ENCODE data around the gene HMMR. TPM values are rescaled to one million over a fixed set of nuclear protein-coding genes. Genes with fewer than 3 reads are reported as not detected.

The HMMR gene
- total and polyA plus RNA-seq, 11 donors, result 0.15 to 6.6 (median 0.97) TPM; not detected in 1

GRCh38 chr5:163509291-163509951 is 49.0 kb downstream of the HMMR start:
- WGBS, 4 donors, result 4 to 18% (median 6%) methylated on average over 7 of the region's 7 CpGs
- TF ChIP-seq CTCF (IDR thresholded peaks at IDR 0.05) (no peak), POLR2A (IDR thresholded peaks at IDR 0.05) (no peak)
- H3K36me3 ChIP-seq, result peaks cover 0 to 28% (median 25%) of the 10 kb centered on the region in 9 donors
- no peaks in the 10 kb centered on the region for H3K27me3 ChIP-seq
- H3K4me3 ChIP-seq, result peak overlapping the region in 9 of 12 donors; percentile 21 to 90 (median 32)
- H3K4me1 ChIP-seq, result peaks cover 11 to 63% (median 48%) of the 10 kb centered on the region in 12 donors
- ATAC-seq (no peak), DNase-seq (no peak)
- H3K9me3 ChIP-seq, result no peaks in the 10 kb centered on the region
- intact Hi-C loops (cut with DNase I), result loop anchor here in 1 of 10 donors (5.0 kb wide), 1 partner anchor 47 kb away; the partner anchor contains the start of genes HMMR and NUDCD2
- peak overlapping the region in 10 of 12 donors; percentile 4 to 99 (median 53) for H3K27ac ChIP-seq

GRCh38 chr5:163512526-163512925 is 52.1 kb downstream of the HMMR start:
- Histone ChIP-seq H3K9me3 (no peaks in the 10 kb centered on the region), H3K4me3 (no peak overlapping the region), H3K36me3 (peaks cover 0 to 59% (median 56%) of the 10 kb centered on the region in 9 donors), H3K27ac (no peak overlapping the region), H3K27me3 (no peaks in the 10 kb centered on the region), H3K4me1 (peaks cover 5 to 53% (median 40%) of the 10 kb centered on the region in 12 donors)
- intact Hi-C loops (cut with DNase I), result no loop called here
- DNase-seq (no peak), ATAC-seq (no peak)
- WGBS, 4 donors, result 85 to 92% (median 87%) methylated on average over 5 of the region's 5 CpGs
- TF ChIP-seq POLR2A (IDR thresholded peaks at IDR 0.05) (no peak), CTCF (IDR thresholded peaks at IDR 0.05) (no peak)

GRCh38 chr5:163525096-163525495 is 64.7 kb downstream of the HMMR start:
- no peaks in the 10 kb centered on the region for H3K9me3 ChIP-seq
- intact Hi-C loops (cut with DNase I), result no loop called here
- H3K4me1 ChIP-seq, result peaks cover 0 to 6% (median 0%) of the 10 kb centered on the region in 12 donors
- peaks cover 0 to 23% (median 15%) of the 10 kb centered on the region in 9 donors for H3K36me3 ChIP-seq
- 94 to 100% (median 96%) methylated on average over 1 of the region's 1 CpG for WGBS, 4 donors
- no peak for TF ChIP-seq CTCF (IDR thresholded peaks at IDR 0.05)
- TF ChIP-seq POLR2A (IDR thresholded peaks at IDR 0.05), result no peak
- no peaks in the 10 kb centered on the region for H3K27me3 ChIP-seq
- no peak for DNase-seq
- H3K4me3 ChIP-seq, result no peak overlapping the region
- no peak overlapping the region for H3K27ac ChIP-seq
- no peak for ATAC-seq

- Histone ChIP-seq H3K27ac (peak overlapping the region in 8 of 12 donors; percentile 2 to 58 (median 39)), H3K4me3 (peak overlapping the region in 1 of 12 donors; percentile 20), H3K27me3 (no peaks in the 10 kb centered on the region), H3K36me3 (no peaks in the 10 kb centered on the region), H3K9me3 (no peaks in the 10 kb centered on the region), H3K4me1 (peaks cover 0 to 21% (median 6%) of the 10 kb centered on the region in 12 donors)
- WGBS, 4 donors, result 37 to 60% (median 46%) methylated on average over 5 of the region's 5 CpGs
- TF ChIP-seq CTCF (IDR thresholded peaks at IDR 0.05), result no peak
- no peak for TF ChIP-seq POLR2A (IDR thresholded peaks at IDR 0.05)
- ATAC-seq, result peak; percentile 81 to 93 (median 90)
- intact Hi-C loops (cut with DNase I), result no loop called here
- peak in 4 of 5 donors; percentile 35 to 76 (median 58) for DNase-seq
Observed at GRCh38 chr5:163529698-163530097, 69.3 kb downstream of the HMMR start.

Data from heart left ventricle (tissue), 16 donors.